Ascending aorta (tissue), 2 donors: ENCODE data around the gene DNAJC4. TPM values are rescaled to one million over a fixed set of nuclear protein-coding genes. Genes with fewer than 3 reads are reported as not detected.

Experiments
- DNase-seq, 2 donors: peaks; one replicate each; pipeline ENCODE4 v3.0.0-alpha.2; 2019; ENCODE audit warnings: low spot score in 2 of 2
- H3K27ac ChIP-seq, 2 donors: fragments of 200-600 bp; sonication (generic); one replicate each; pipeline ENCODE4 v1.5.1; 2016 to 2017; ENCODE audit warnings: mild to moderate bottlenecking in 1 of 2
- H3K27me3 ChIP-seq: fragments of 200-600 bp; sonication (generic); one replicate; pipeline ENCODE4 v1.5.1; 2017
- H3K36me3 ChIP-seq, 2 donors: fragments of 200-600 bp; sonication (generic); one replicate each; pipeline ENCODE4 v1.5.1; 2016
- H3K4me1 ChIP-seq, 2 donors: fragments of 200-600 bp; sonication (generic); one replicate each; pipeline ENCODE4 v1.5.1; 2016 to 2017; ENCODE audit warnings: mild to moderate bottlenecking in 1 of 2
- H3K4me3 ChIP-seq, 2 donors: fragments of 200-600 bp; sonication (generic); one replicate each; pipeline ENCODE4 v1.5.1; 2016 to 2017; ENCODE audit warnings: mild to moderate bottlenecking in 1 of 2
- H3K9me3 ChIP-seq, 2 donors: fragments of 200-600 bp; sonication (generic); one replicate each; pipeline ENCODE4 v1.5.1; 2016
- CTCF ChIP-seq, 3 experiments: fragments of 200-600 bp in 2 of 3; fragments of 450-650 bp in 1 of 3; sonication (generic) in 2 of 3; IDR thresholded peaks; one replicate each; pipeline ENCODE4 v1.5.1; 2016 to 2019; ENCODE audit warnings: antibody characterized with exemption in 3 of 3, mild to moderate bottlenecking in 1 of 3, moderate library complexity in 1 of 3
- intact Hi-C: fragments of 100-400 bp; cut with DNase I; formaldehyde crosslinking; loops from one replicate; pipeline ENCODE4 v1.15.1; 2023
- total RNA-seq: library from RNA; depleted of rRNA; stranded (reverse); fragments of >200 nt; gene quantifications from one replicate; pipeline ENCODE4 v1.1.0, GENCODE V29; 2016

Gene DNAJC4
- total RNA-seq, 1 donor from 2014 or later = 43.1 TPM

- Histone ChIP-seq H3K9me3 (no peaks in the 10 kb centered on the region), H3K36me3 (peaks cover 0 to 3% of the 10 kb centered on the region in 2 donors), H3K4me1 (peaks cover 5 to 35% of the 10 kb centered on the region in 2 donors), H3K27ac (peak within 1 kb of the TSS; percentile 92), H3K4me3 (peak within 1 kb of the TSS; percentile 61 to 69), H3K27me3 (no peaks in the 10 kb centered on the region)
- DNase-seq = peak; percentile 99 to 100
- intact Hi-C loops = loop anchor here (1.0 to 2.0 kb wide), 2 partner anchors 41 to 44 kb away; partner anchors contain the start of genes DNAJC4, NUDT22 and TRPT1
- TF ChIP-seq CTCF (IDR thresholded peaks at IDR 0.05) = peak; percentile 10 to 31 (median 28)
These were observed 44.5 kb upstream of the DNAJC4 start, which contains the start of gene STIP1 for GRCh38 chr11:64185693-64186491. STIP1 (plus strand) TSS chr11:64186171; CDS start chr11:64186262, 91 bp downstream.

- no peak overlapping the region for H3K4me3 ChIP-seq
These were observed 43.7 kb upstream of the DNAJC4 start for GRCh38 chr11:64186492-64187165.

GRCh38 chr11:64192434-64192833 lies 37.9 kb upstream of the DNAJC4 start:
- Histone ChIP-seq H3K27ac (no peak overlapping the region), H3K4me1 (peaks cover 0 to 3% of the 10 kb centered on the region in 2 donors), H3K9me3 (no peaks in the 10 kb centered on the region), H3K4me3 (no peak overlapping the region), H3K27me3 (no peaks in the 10 kb centered on the region), H3K36me3 (peaks cover 43 to 54% of the 10 kb centered on the region in 2 donors)
- no peak for TF ChIP-seq CTCF (IDR thresholded peaks at IDR 0.05)
- no peak for DNase-seq
- intact Hi-C loops = no loop called here

More at GRCh38 chr11:64186492-64187165, 43.7 kb upstream of the DNAJC4 start:
- Histone ChIP-seq H3K36me3 (peaks cover 0 to 3% of the 10 kb centered on the region in 2 donors), H3K9me3 (no peaks in the 10 kb centered on the region), H3K4me1 (peaks cover 5 to 27% of the 10 kb centered on the region in 2 donors), H3K27me3 (no peaks in the 10 kb centered on the region), H3K27ac (peak overlapping the region; percentile 66 to 92)
- intact Hi-C loops = loop anchor here (2.0 kb wide), 1 partner anchor 40 kb away; the partner anchor contains the start of genes NUDT22 and TRPT1
- no peak for TF ChIP-seq CTCF (IDR thresholded peaks at IDR 0.05)
- no peak for DNase-seq

GRCh38 chr11:64196626-64197025 lies 33.7 kb upstream of the DNAJC4 start:
- H3K9me3 ChIP-seq = no peaks in the 10 kb centered on the region

GRCh38 chr11:64198511-64198910 lies 31.8 kb upstream of the DNAJC4 start:
- Histone ChIP-seq H3K27me3 (no peaks in the 10 kb centered on the region), H3K9me3 (no peaks in the 10 kb centered on the region), H3K27ac (no peak overlapping the region), H3K4me3 (no peak overlapping the region), H3K4me1 (no peaks in the 10 kb centered on the region), H3K36me3 (peaks cover 93 to 94% of the 10 kb centered on the region in 2 donors)
- DNase-seq = no peak
- intact Hi-C loops = no loop called here
- no peak for TF ChIP-seq CTCF (IDR thresholded peaks at IDR 0.05)

More at GRCh38 chr11:64196626-64197025, 33.7 kb upstream of the DNAJC4 start:
- H3K4me1 ChIP-seq = no peaks in the 10 kb centered on the region
- TF ChIP-seq CTCF (IDR thresholded peaks at IDR 0.05) = no peak
- DNase-seq = no peak
- H3K4me3 ChIP-seq = no peak overlapping the region
- H3K27me3 ChIP-seq = no peaks in the 10 kb centered on the region
- intact Hi-C loops = no loop called here
- H3K27ac ChIP-seq = no peak overlapping the region
- H3K36me3 ChIP-seq = peaks cover 80 to 89% of the 10 kb centered on the region in 2 donors
